HG03558 (cell line): ENCODE results near the gene OLFM1.

Experiments
- ATAC-seq: cut with Tn5 transposase; IDR thresholded peaks from one replicate; pipeline ENCODE4 v1.9.1; 2021; ENCODE audit warnings: moderate number of reproducible peaks; ENCODE audit not compliant: unreplicated experiment; ENCODE audit errors: extremely low read depth

OLFM1 gene

GRCh38 chr9:135087489-135087792, at the start of gene OLFM1:
Gene OLFM1 (plus strand): TSS chr9:135087668. CDS start chr9:135087990, 322 bp downstream.
- ATAC-seq = no peak

GRCh38 chr9:135038331-135038730, 49.1 kb upstream of the OLFM1 start:
- no peak for ATAC-seq

GRCh38 chr9:135038826-135039225, 48.6 kb upstream of the OLFM1 start:
- no peak for ATAC-seq

DNA sequence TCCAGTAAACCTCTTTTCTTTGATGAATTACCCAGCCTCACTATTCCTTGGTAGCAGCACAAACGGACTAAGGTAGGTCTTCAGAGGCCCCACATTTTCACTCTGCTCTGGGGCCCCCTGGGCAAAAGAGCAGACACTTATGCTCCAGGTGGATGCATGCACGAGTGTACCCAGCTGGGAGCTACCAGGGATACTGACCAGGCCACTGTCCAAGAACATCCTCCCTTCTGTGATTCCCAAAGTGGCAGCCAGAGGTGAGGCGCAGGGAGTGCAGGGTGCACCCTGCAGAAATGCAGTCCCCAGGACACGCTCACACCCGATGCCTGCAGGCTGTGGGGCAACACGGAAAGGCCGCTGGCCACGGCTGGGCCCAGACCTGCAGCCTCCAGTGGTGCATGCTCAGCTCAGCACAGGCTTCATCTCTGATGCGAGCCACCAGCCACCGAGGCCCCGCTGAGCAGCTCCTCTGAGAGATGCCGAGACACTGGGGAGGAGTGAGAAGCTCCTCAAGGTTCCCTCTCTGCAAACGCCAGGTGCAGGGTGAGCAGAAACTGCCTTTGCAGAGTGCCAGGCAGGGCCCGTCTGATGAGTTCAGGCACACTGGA, 48.1 kb upstream of the OLFM1 start:
- ATAC-seq = no peak

DNA sequence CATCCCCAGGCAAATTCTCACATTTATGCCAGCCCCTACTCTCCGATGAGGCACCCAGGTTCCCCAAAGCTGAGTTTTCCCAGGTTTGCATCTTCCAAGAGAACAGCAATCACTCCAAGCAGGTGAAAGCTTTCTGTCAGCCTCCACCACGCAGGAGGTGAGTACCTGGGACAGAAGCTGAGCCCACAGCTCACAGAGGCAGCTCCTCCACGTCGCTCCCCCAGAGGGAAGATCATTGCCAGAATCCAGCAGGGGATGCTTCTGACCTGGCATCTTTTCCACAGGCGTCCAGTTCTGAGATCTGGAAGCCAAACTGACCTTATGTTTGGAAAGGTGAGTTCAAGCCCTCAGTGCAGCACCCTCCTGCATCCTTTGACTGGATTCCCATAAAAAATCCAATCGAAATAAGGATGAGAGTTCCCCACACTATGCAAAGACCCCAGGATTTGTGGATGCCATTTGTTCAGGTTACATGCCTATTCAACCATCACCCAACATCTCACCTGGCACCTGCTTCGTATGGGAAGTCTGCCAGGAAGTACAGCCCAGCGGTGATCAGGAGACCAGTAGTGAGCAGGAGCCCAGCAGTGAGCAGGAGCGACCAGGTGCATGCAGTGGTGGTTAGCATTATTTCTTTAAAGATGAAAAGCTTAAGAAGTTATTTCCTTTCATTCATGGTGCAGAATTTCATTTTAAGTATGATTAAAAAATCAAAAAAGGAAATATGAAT, 47.4 kb upstream of the OLFM1 start:
- ATAC-seq = no peak

DNA sequence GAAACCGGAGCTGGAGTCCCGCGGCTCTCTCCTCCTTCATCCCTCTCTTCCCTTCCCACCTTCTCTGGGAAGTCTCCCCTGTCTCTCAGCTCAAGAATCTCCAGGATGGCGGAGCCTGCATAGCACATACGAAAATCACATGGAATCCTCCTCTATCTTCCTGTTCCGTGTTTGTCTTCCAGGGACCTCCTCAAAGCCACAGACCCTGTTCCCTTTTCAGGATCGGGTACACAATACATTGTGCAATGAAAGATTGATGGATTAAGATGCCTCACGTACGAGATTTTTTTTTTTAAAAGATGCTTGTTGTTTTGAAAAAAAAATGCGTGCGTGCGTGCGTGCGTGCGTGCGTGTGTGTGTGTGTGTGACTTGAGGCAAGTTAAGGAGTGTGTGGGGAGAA, 46.6 kb upstream of the OLFM1 start:
- no peak for ATAC-seq

- ATAC-seq = no peak
Measured at GRCh38 chr9:135043345-135043744, 44.1 kb upstream of the OLFM1 start.

GRCh38 chr9:135045264-135045927, 42.1 kb upstream of the OLFM1 start:
- ATAC-seq = no peak

DNA sequence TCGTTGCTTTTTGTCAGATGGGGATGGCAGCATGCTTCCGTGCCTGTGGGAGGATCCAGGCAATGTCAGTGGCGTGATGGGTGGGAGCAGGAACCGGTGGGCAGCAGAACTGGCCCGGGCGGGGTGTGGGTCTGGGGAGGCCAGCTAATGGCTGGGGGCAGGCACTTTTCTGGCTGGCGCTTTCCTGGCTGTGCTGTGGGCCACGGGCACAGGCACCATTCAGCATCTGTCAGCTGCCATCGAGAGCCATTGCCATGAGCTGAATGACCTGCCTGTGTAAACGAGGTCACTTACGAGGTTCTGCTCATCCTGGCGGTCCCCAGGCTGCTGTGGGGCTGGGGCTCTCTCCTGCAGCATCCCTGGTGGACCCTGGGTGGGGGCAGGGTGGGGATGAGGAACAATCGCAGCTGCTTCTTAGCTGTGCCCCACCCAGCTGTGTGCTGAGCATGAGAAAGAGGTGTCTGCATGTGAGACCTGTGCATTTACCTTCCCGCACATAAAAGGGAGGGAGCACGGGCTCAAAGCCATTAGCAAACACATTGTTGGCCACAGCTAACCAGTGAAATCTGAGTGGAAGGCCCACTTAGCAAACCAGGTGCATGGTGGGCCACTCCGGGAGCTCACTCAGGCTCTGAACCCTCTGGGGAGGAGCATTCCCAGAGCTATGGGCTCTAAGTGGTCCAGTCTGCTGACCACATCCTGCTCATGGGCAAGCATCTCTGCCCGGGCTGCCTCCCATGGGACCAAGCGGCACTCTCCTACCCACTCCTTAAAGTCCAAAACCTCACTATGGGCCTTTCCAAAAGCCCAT, 41.3 kb upstream of the OLFM1 start:
- ATAC-seq = no peak

GRCh38 chr9:135046739-135047350, 40.6 kb upstream of the OLFM1 start:
- ATAC-seq = no peak

DNA sequence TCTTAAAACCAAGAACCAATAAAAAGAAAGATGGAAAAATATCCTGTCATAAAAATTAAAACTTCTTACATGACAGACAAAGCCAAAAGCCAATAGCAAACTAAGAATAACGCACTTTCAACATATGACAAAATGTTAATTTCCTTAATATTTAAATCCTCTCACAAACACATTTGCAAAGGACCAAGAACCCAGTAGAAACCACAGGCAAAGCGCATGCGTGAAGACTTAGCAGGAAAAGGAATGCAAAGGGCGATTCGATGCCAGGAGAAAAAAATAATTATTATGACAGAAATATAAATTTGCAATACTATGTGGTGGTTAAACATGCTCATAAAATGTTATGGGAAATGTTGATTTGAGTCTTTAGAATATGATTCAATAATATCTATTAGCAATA, 39.9 kb upstream of the OLFM1 start:
- no peak for ATAC-seq

DNA sequence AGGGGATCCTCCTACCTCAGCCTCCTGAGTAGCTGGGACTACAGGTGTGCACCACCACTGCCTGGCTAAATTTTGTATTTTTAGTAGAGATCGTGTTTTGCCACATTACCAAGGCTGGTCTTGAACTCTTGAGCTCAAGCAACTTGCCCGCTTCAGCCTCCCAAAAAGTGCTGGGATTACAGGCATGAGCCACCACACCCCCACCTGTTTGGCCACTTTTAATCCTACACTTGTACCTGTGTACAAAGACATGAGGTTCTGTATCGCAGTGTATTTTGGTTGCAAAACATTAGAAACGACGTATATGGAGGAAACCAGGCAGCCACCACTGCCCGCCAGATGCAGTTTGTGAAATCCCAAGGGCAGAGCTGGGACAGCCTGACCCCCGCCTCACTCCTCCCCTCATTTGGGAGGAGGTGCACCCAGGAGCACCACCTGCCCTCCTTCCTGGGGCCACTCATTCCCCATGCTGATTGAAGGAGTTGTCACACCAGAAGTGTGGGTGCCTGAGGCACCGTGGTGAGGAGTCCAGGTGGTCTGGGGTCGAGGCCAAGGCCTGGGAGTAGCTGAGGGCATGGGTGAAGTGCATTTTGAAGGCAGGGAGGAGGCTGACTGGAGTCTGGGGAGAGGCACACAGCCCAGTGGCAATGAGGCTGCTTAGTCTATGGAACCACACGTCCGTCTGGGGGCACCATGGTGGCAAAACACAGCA, 39.3 kb upstream of the OLFM1 start:
- no peak for ATAC-seq

- ATAC-seq = no peak
Measured at GRCh38 chr9:135048758-135049444, 38.6 kb upstream of the OLFM1 start.

DNA sequence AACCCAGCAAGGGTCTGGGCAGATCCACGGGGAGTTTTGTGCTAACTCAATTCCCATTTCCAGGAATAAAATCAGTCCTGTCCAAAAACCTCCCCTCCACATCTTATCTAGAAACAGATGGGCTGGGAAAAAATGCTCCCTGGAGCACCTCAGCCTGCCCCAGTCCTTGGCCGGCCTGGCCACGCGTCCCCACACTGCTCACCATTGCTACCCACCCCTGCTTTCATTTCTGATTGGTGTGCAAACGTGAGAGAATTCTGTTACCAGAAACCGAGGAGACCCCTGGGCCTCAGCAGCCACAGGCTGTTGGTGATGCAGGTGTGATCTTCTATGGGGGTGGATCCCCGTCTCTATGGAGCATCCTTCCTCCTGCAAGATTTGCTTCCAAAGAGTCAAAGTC, 38.0 kb upstream of the OLFM1 start:
- no peak for ATAC-seq

- no peak for ATAC-seq
Measured at GRCh38 chr9:135050072-135050990, 37.1 kb upstream of the OLFM1 start.

GRCh38 chr9:135051316-135052038, 36.0 kb upstream of the OLFM1 start:
- no peak for ATAC-seq

DNA sequence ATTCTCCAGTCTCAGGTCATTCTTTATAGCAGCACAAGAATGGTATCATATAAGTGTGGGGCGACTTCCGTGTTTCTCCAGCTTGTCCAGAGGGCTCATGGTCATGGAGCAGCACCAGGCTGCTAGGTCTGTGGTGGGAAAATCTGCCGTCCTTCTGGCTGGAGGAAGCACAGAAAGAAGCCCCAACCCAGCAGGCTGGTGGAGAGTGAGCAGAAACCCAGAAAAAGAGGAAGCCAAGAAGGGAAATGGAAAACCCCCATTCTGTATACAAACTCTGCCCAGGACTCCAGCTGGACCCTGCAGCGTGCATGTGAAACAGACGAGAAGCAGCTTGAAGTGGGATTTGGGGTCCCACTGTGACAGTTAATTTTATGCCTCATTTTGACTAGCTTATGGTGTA, 34.3 kb upstream of the OLFM1 start:
- no peak for ATAC-seq

DNA sequence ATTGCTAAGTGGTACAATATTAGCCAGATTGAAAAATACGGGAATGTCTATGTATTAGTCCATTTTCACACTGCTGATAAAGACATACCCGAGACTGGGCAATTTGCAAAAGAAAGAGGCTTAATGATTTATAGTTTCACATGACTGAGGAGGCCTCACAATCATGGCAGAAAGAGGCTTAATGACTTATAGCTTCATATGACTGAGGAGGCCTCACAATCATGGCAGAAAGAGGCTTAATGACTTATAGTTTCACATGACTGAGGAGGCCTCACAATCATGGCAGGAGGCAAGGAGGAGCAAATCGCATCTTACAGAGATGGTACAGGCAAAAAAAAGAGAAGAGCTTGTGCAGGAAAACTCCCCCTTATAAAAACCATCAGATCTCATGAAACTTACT, 32.3 kb upstream of the OLFM1 start:
- no peak for ATAC-seq
